Neural progenitor cell (in vitro differentiated cells): ENCODE data around the gene SNAPC2. TPM values are rescaled to one million over a fixed set of nuclear protein-coding genes. Genes with fewer than 3 reads are reported as not detected.

Experiments used
- DNase-seq: peaks from one replicate; pipeline ENCODE4 v3.0.0-alpha.2; 2016; ENCODE audit warnings: low spot score
- H2AFZ ChIP-seq: fragments of 200-600 bp; sonication (generic); replicated peaks from 2 replicates; pipeline ENCODE4 v1.6.1; 2016; ENCODE audit warnings: antibody characterized with exemption
- H3F3A ChIP-seq: fragments of 200-600 bp; sonication (generic); 2 replicates; pipeline ENCODE4 v1.6.1; 2016; ENCODE audit warnings: antibody characterized with exemption, low read depth
- H3K27ac ChIP-seq: fragments of 200-600 bp; sonication (generic); 2 replicates; pipeline ENCODE4 v1.5.1; 2016; ENCODE audit warnings: mild to moderate bottlenecking
- H3K27me3 ChIP-seq: fragments of 200-600 bp; sonication (generic); 2 replicates; pipeline ENCODE4 v1.6.1; 2016; ENCODE audit warnings: mild to moderate bottlenecking, moderate library complexity
- H3K36me3 ChIP-seq: fragments of 200-600 bp; sonication (generic); 2 replicates; pipeline ENCODE4 v1.5.1; 2016
- H3K4me1 ChIP-seq: fragments of 200-600 bp; sonication (generic); 2 replicates; pipeline ENCODE4 v1.6.1; 2016; ENCODE audit warnings: mixed run types
- H3K4me2 ChIP-seq: fragments of 200-600 bp; sonication (generic); 2 replicates; pipeline ENCODE4 v1.6.1; 2016
- H3K4me3 ChIP-seq: fragments of 200-600 bp; sonication (generic); 2 replicates; pipeline ENCODE4 v1.5.1; 2016
- H3K79me2 ChIP-seq: fragments of 200-600 bp; sonication (generic); 2 replicates; pipeline ENCODE4 v1.6.1; 2016; ENCODE audit warnings: low read depth
- H3K9ac ChIP-seq: fragments of 200-600 bp; sonication (generic); 2 replicates; pipeline ENCODE4 v1.6.1; 2016
- H3K9me3 ChIP-seq: fragments of 200-600 bp; sonication (generic); 2 replicates; pipeline ENCODE4 v1.5.1; 2016; ENCODE audit warnings: low read depth
- H4K20me1 ChIP-seq: fragments of 200-600 bp; sonication (generic); 2 replicates; pipeline ENCODE4 v1.6.1; 2016; ENCODE audit warnings: low read depth
- H3K27ac Mint-ChIP-seq: 3 replicates; pipeline ENCODE4 v1.8.0; 2021; ENCODE audit warnings: mixed read lengths
- H3K27me3 Mint-ChIP-seq: 2 replicates; pipeline ENCODE4 v1.8.0; 2022; ENCODE audit warnings: low read depth, mild to moderate bottlenecking, inconsistent platforms, moderate library complexity, mixed read lengths; ENCODE audit not compliant: insufficient read depth
- H3K36me3 Mint-ChIP-seq: 3 replicates; pipeline ENCODE4 v1.8.0; 2021; ENCODE audit warnings: mixed read lengths
- H3K4me1 Mint-ChIP-seq: 3 replicates; pipeline ENCODE4 v1.8.0; 2021; ENCODE audit warnings: mixed read lengths
- H3K4me3 Mint-ChIP-seq: 3 replicates; pipeline ENCODE4 v1.8.0; 2021; ENCODE audit warnings: mild to moderate bottlenecking, moderate library complexity, mixed read lengths
- H3K9me3 Mint-ChIP-seq: 3 replicates; pipeline ENCODE4 v1.8.0; 2020; ENCODE audit warnings: mixed read lengths
- CTCF ChIP-seq: fragments of 200-600 bp; sonication (generic); IDR thresholded peaks from 2 replicates; pipeline ENCODE4 v1.5.1; 2017; ENCODE audit warnings: antibody characterized with exemption, mild to moderate bottlenecking
- EZH2 ChIP-seq: fragments of 200-600 bp; sonication (generic); IDR thresholded peaks from 2 replicates; pipeline ENCODE4 v1.6.1; 2017; ENCODE audit warnings: antibody characterized with exemption, mild to moderate bottlenecking, moderate library complexity
- EZH2phosphoT487 ChIP-seq: fragments of 200-600 bp; sonication (generic); IDR thresholded peaks from 2 replicates; pipeline ENCODE4 v1.6.1; 2017; ENCODE audit warnings: antibody characterized with exemption
- total RNA-seq: library from RNA; depleted of rRNA; stranded (reverse); fragments of >200 nt; gene quantifications from 2 replicates; pipeline ENCODE4 v1.2.3, GENCODE V29; 2015; ENCODE audit warnings: low replicate concordance

SNAPC2 gene
- total RNA-seq, 1 donor from 2014 or later: 5.7 TPM

- no peak overlapping the region for H3K9ac ChIP-seq
- H3K4me1 Mint-ChIP-seq: peaks cover 34% of the 10 kb centered on the region
- peak overlapping the region; percentile 33 for H3K27ac ChIP-seq
These were observed 48.5 kb upstream of the SNAPC2 start for GRCh38 chr19:7871437-7872305.

GRCh38 chr19:7872306-7873204, 47.6 kb upstream of the SNAPC2 start:
- no peak for TF ChIP-seq EZH2phosphoT487
- TF ChIP-seq EZH2: no peak
- no peak for TF ChIP-seq CTCF
- peaks cover 44% of the 10 kb centered on the region for H4K20me1 ChIP-seq
- H3K9me3 Mint-ChIP-seq: no peaks in the 10 kb centered on the region
- H3K4me2 ChIP-seq: peak overlapping the region; percentile 99
- no peak for DNase-seq
- peak overlapping the region; percentile 99 for H3K4me3 ChIP-seq
- no peak overlapping the region for H2AFZ ChIP-seq
- no peaks in the 10 kb centered on the region for H3K36me3 Mint-ChIP-seq
- H3K9ac ChIP-seq: no peak overlapping the region
- H3K27me3 Mint-ChIP-seq: peaks cover 15% of the 10 kb centered on the region
- no peaks in the 10 kb centered on the region for H3K36me3 ChIP-seq
- H3K79me2 ChIP-seq: no peaks in the 10 kb centered on the region
- peaks cover 11% of the 10 kb centered on the region for H3K4me1 ChIP-seq
- peak overlapping the region; percentile 96 for H3K4me3 Mint-ChIP-seq
- H3K9me3 ChIP-seq: no peaks in the 10 kb centered on the region
- H3F3A ChIP-seq: peaks cover 63% of the 10 kb centered on the region
- H3K27me3 ChIP-seq: peaks cover 15% of the 10 kb centered on the region
- H3K27ac ChIP-seq: no peak overlapping the region
- H3K27ac Mint-ChIP-seq: no peak overlapping the region
- H3K4me1 Mint-ChIP-seq: peaks cover 34% of the 10 kb centered on the region

More at GRCh38 chr19:7871437-7872305, 48.5 kb upstream of the SNAPC2 start:
- Histone ChIP-seq H3K9me3 (no peaks in the 10 kb centered on the region), H3K27me3 (peaks cover 20% of the 10 kb centered on the region), H3K4me1 (peaks cover 11% of the 10 kb centered on the region), H2AFZ (no peak overlapping the region), H3F3A (peaks cover 63% of the 10 kb centered on the region), H3K4me2 (peak overlapping the region; percentile 47), H3K36me3 (no peaks in the 10 kb centered on the region), H3K79me2 (no peaks in the 10 kb centered on the region), H3K4me3 (no peak overlapping the region), H4K20me1 (peaks cover 51% of the 10 kb centered on the region)
- Mint-ChIP-seq H3K27ac (peak overlapping the region; percentile 94), H3K9me3 (no peaks in the 10 kb centered on the region), H3K4me3 (peak overlapping the region; percentile 82), H3K27me3 (peaks cover 20% of the 10 kb centered on the region), H3K36me3 (no peaks in the 10 kb centered on the region)
- peak; percentile 99 for DNase-seq
- no peak for TF ChIP-seq EZH2phosphoT487
- TF ChIP-seq EZH2: no peak
- TF ChIP-seq CTCF: no peak

GRCh38 chr19:7873304-7874075, 46.6 kb upstream of the SNAPC2 start:
- peaks cover 15% of the 10 kb centered on the region for H3K27me3 Mint-ChIP-seq
- H3K4me1 ChIP-seq: peaks cover 11% of the 10 kb centered on the region
- H3K9ac ChIP-seq: peak overlapping the region; percentile 41
- H3K36me3 ChIP-seq: no peaks in the 10 kb centered on the region
- H3F3A ChIP-seq: peaks cover 60% of the 10 kb centered on the region
- H3K79me2 ChIP-seq: no peaks in the 10 kb centered on the region
- H3K27me3 ChIP-seq: peaks cover 8% of the 10 kb centered on the region
- H2AFZ ChIP-seq: peak overlapping the region; percentile 73
- H3K4me1 Mint-ChIP-seq: peaks cover 32% of the 10 kb centered on the region
- H3K4me3 ChIP-seq: peak overlapping the region; percentile 99
- H3K36me3 Mint-ChIP-seq: no peaks in the 10 kb centered on the region
- no peak for TF ChIP-seq EZH2
- peak overlapping the region; percentile 99 for H3K4me2 ChIP-seq
- peak overlapping the region; percentile 96 for H3K4me3 Mint-ChIP-seq
- H3K27ac Mint-ChIP-seq: peak overlapping the region; percentile 57
- DNase-seq: no peak
- H3K9me3 ChIP-seq: no peaks in the 10 kb centered on the region
- no peak overlapping the region for H3K27ac ChIP-seq
- H4K20me1 ChIP-seq: peaks cover 35% of the 10 kb centered on the region
- no peaks in the 10 kb centered on the region for H3K9me3 Mint-ChIP-seq
